ENCODE measurements around the gene CCDC7. TPM values are rescaled to one million over a fixed set of nuclear protein-coding genes. Genes with fewer than 3 reads are reported as not detected.
"Not testable (repeated sequence)": the region's sequence is repeated elsewhere in the genome, so short reads cannot be mapped to it uniquely, and the experiment has no call there.

Gene CCDC7
- total RNA-seq (10 to 100 TPM; 17.1 to 20.5 TPM), polyA plus RNA-seq (ENCODE audit: insufficient read length in 6 of 6) (10 to 100 TPM in 1 of 6 donors, 1 to 10 TPM in 5; 5.4 to 11.7 (median 6.8) TPM)
- long read RNA-seq, donor 1, result 0 reads
- long read RNA-seq, donor 2, result 0 reads
- long read RNA-seq, donor 3, partial matches to known transcripts, result 235 of 384 reads
- long read RNA-seq, donor 3, other reads (novel, unspliced or antisense), result 149 of 384 reads
- long read RNA-seq, donor 4, result 0 reads
- long read RNA-seq, donor 5, result 0 reads
- long read RNA-seq, donor 6, partial matches to known transcripts, result 208 of 345 reads
- long read RNA-seq, donor 6, other reads (novel, unspliced or antisense), result 137 of 345 reads
- long read RNA-seq, donor 7, partial matches to known transcripts, result 144 of 234 reads
- long read RNA-seq, donor 7, other reads (novel, unspliced or antisense), result 90 of 234 reads
- long read RNA-seq, donor 8, result 0 reads
- long read RNA-seq, donor 9, result 0 reads
- long read RNA-seq, donor 10, result 0 reads
- long read RNA-seq, donor 11, result 0 reads
- long read RNA-seq, donor 12, result 0 reads

DNA sequence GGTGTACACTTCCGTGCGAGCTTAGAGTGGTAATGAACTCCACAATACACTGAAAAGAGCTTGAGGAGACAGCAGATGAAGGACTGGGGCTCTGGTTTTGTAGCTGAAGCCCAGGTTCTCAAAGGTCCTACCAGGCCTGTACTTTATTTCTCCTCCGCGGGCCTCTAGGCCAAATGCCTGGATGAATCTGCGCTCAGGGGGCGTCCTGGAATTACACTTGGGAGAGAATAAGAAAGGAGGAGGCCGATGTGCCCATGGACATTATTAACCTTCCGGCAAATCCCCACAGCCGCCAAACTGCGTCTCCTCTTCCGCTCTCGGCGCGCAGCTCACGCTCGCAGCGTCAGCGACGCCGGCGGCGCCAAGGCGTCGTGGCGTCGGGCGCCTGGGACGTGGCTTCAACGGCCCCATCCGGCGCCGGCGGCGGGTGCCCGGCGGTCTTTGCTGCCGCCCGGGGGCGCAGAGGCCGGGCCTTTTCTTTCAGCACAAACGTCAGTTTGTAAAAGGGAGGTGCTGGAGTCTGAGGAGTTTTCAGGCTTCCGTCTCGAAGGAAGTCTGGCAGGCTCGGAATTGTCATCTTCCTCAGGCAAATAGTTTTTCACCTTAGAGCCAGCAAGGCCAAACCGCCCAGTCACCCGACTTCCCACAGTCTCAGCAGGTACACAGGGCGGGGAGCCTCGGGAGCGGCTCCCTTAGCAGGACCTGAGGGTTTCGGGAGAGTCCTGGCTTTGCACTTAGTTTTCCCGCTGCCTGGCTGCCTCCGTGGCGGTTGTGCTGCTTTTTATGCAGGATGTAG is at the start of gene CCDC7:
Gene CCDC7 (plus strand): TSS at position 401 of the 796 bp plus-strand sequence. CDS start 5,503 bp downstream, outside the sequence.
- DNase-seq, result peak; percentile 87 to 97 (median 92)
- H3K27me3 ChIP-seq, result no peaks in the 10 kb centered on the region
- intact Hi-C loops (cut with DNase I), result no loop called here

DNA sequence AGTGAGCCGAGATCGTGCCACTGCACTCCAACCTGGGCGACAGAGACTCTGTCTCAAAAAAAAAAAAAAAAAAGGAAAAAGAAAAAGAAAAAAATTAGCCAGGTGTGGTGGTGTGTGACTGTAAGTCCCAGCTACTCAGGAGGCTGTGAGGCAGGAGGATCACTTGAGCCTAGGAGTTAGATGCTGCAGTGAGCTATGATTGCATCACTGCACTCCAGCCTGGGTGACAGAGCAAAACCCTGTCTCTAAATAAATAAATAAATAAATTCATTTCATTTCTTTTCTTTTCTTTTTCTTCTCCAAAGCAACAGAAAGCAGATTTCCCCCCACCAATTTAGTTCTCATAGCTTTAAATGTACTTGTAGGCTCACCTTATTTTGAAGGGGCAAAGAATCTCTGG is 48.8 kb upstream of the CCDC7 start:
- H3K36me3 ChIP-seq; H3K27ac ChIP-seq; H3K9me3 ChIP-seq; ATAC-seq; intact Hi-C loops (cut with DNase I); H3K27me3 ChIP-seq; DNase-seq; H3K4me3 ChIP-seq; H3K4me1 ChIP-seq: not testable (repeated sequence)

More for the DNA sequence above, at the start of gene CCDC7:
- Histone ChIP-seq H3K27ac (peak within 1 kb of the TSS; percentile 98 to 99), H3K36me3 (no peaks in the 10 kb centered on the region), H3K9me3 (no peaks in the 10 kb centered on the region), H3K4me3 (peak within 1 kb of the TSS; percentile 55 to 59), H3K4me1 (peaks cover 8 to 12% of the 10 kb centered on the region in 2 donors)
- ATAC-seq, result peak; percentile 98
- TF ChIP-seq, protein P1, sequence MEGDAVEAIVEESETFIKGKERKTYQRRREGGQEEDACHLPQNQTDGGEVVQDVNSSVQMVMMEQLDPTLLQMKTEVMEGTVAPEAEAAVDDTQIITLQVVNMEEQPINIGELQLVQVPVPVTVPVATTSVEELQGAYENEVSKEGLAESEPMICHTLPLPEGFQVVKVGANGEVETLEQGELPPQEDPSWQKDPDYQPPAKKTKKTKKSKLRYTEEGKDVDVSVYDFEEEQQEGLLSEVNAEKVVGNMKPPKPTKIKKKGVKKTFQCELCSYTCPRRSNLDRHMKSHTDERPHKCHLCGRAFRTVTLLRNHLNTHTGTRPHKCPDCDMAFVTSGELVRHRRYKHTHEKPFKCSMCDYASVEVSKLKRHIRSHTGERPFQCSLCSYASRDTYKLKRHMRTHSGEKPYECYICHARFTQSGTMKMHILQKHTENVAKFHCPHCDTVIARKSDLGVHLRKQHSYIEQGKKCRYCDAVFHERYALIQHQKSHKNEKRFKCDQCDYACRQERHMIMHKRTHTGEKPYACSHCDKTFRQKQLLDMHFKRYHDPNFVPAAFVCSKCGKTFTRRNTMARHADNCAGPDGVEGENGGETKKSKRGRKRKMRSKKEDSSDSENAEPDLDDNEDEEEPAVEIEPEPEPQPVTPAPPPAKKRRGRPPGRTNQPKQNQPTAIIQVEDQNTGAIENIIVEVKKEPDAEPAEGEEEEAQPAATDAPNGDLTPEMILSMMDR (IDR thresholded peaks at IDR 0.05), result peak; percentile 33 to 55

DNA sequence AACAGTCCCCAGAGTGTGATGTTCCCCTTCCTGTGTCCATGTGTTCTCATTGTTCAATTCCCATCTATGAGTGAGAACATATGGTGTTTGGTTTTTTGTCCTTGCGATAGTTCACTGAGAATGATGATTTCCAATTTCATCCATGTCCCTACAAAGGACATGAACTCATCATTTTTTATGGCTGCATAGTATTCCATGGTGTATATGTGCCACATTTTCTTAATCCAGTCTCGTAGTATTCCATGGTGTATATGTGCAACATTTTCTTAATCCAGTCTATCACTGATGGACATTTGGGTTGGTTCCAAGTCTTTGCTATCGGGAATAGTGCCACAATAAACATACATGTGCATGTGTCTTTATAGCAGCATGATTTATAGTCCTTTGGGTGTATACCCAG is 46.2 kb upstream of the CCDC7 start:
- H3K9me3 ChIP-seq; H3K4me1 ChIP-seq; H3K27me3 ChIP-seq; DNase-seq; intact Hi-C loops (cut with DNase I); H3K27ac ChIP-seq; H3K36me3 ChIP-seq; H3K4me3 ChIP-seq; ATAC-seq: not testable (repeated sequence)

DNA sequence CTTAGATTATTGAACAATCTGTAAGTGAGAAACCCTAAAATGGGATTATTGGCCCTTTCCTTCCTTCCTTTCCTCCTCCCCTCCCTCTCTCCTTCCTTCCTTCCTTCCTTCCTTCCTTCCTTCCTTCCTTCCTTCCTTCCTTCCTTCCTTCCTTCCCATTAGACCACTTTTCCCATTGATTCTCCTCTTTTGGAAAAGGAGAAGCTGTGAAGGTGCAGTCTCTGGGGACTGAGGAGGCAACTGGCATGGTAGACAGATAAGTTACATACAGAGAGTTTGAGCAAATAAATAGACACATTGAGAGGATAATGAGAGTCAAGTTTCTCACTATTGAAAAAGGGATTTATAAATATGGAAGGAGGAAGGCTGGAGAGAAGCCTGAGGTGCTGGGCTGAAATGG is 45.0 kb upstream of the CCDC7 start:
- H3K27ac ChIP-seq, result no peak overlapping the region
- no peak overlapping the region for H3K4me3 ChIP-seq
- intact Hi-C loops (cut with DNase I), result no loop called here
- ATAC-seq (no peak), DNase-seq (no peak)
- no peaks in the 10 kb centered on the region for H3K4me1 ChIP-seq
- H3K36me3 ChIP-seq, result no peaks in the 10 kb centered on the region
- no peaks in the 10 kb centered on the region for H3K27me3 ChIP-seq
- H3K9me3 ChIP-seq, result no peaks in the 10 kb centered on the region
- TF ChIP-seq, protein P1 (IDR thresholded peaks at IDR 0.05), result no peak

DNA sequence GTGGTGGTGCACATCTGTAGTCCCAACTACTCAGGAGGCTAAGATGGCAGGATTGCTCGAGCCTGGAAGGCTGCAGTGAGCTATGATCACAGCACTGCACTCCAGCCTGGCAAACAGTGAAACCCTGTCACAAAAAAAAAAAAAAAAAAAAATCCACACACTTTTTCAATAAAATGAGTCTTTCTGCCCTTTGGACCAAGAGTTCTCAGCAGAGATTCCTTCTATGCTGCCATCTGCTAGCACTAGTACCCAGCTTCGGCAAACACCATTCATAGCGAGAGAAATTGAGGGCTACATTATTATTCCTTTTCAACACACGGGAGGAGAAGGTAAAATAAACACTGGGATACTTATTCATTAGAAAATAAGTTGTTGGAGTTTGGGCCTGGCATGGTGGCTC is 43.4 kb upstream of the CCDC7 start:
- intact Hi-C loops (cut with DNase I), result no loop called here
- DNase-seq, result no peak
- no peak overlapping the region for H3K4me3 ChIP-seq

More for the DNA sequence above, 43.4 kb upstream of the CCDC7 start:
- H3K4me1 ChIP-seq, result no peaks in the 10 kb centered on the region
- no peaks in the 10 kb centered on the region for H3K9me3 ChIP-seq
- no peak overlapping the region for H3K27ac ChIP-seq
- TF ChIP-seq, protein P1 (IDR thresholded peaks at IDR 0.05), result no peak
- no peak for ATAC-seq
- no peaks in the 10 kb centered on the region for H3K36me3 ChIP-seq
- no peaks in the 10 kb centered on the region for H3K27me3 ChIP-seq

Measured in left lung (tissue), 14 donors.